AG10803 (cell line): ENCODE results near the gene KCTD16.

Experiments used
- DNase-seq: peaks from one replicate; pipeline ENCODE4 v3.0.0; 2010; ENCODE audit warnings: low read depth
- H3K4me3 ChIP-seq: 2 replicates; pipeline ENCODE4 v1.5.1; 2011; ENCODE audit warnings: mild to moderate bottlenecking, low read length, control low read depth
- TF ChIP-seq, protein P1 (sequence below): conservative IDR thresholded peaks from 2 replicates; pipeline ENCODE4 v1.5.1; 2011; ENCODE audit warnings: mild to moderate bottlenecking, low read length, control low read depth, inconsistent platforms

KCTD16 gene

DNA sequence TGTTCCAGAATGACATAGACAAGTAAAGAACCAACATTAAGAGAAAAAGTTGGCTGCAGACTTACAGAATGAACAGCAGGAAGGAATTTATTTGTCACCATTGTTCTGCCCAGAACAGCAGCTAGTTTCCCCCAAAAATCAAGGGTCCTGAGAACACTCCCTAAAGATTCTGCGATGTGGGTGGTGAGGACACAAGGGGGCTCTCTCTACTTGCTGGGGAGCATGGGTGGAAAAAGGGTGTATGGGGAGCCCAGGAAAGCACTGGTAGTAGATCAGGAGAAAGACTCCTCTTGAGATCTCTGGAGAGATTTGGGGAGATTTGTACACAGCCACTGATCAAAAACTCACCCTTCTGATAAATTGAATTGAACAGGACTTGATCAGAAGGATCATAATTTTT lies 316.5 kb downstream of the KCTD16 start:
- TF ChIP-seq, protein P1, sequence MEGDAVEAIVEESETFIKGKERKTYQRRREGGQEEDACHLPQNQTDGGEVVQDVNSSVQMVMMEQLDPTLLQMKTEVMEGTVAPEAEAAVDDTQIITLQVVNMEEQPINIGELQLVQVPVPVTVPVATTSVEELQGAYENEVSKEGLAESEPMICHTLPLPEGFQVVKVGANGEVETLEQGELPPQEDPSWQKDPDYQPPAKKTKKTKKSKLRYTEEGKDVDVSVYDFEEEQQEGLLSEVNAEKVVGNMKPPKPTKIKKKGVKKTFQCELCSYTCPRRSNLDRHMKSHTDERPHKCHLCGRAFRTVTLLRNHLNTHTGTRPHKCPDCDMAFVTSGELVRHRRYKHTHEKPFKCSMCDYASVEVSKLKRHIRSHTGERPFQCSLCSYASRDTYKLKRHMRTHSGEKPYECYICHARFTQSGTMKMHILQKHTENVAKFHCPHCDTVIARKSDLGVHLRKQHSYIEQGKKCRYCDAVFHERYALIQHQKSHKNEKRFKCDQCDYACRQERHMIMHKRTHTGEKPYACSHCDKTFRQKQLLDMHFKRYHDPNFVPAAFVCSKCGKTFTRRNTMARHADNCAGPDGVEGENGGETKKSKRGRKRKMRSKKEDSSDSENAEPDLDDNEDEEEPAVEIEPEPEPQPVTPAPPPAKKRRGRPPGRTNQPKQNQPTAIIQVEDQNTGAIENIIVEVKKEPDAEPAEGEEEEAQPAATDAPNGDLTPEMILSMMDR, result no peak
- H3K4me3 ChIP-seq, result no peak overlapping the region
- no peak for DNase-seq

DNA sequence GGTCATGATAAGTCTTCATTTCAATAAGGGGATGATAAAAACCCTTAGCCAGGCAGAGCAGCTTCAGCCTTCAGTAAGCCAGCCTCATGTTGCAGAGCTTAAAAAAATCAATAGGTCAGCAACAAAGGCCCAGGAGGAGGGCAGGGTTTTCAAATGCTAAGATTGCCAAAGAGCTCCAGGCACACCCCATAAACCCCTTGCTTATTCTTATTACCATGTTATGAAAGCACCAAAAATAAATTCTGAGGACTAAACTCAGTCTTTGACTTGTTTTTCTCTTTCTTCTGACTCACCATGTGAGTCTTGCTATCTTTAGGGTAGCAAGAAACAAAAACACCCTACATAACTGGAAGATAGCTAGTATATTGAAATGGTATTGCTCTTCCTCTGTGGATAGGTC lies 317.1 kb downstream of the KCTD16 start:
- DNase-seq, result no peak
- no peak overlapping the region for H3K4me3 ChIP-seq
- TF ChIP-seq, protein P1, result no peak

DNA sequence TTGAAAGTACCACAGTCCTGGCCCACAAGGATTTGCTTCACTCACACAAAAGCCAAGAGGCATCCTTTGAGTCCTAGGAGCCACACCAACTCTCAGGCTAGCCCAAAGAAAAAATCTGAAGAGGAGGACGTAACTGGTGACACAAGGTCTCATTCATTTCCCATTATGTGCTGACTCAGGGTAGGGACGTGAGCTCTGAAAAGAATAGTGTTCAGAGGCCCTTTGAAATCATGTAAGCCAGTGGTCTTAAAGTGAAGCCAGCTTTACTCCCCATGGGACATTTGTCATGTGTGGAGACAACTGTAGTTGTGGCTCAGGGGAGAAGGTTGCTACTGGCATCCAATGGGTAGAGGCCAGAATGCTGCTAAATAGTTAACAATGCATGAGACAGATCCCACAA lies 332.4 kb downstream of the KCTD16 start:
- TF ChIP-seq, protein P1, result no peak

DNA sequence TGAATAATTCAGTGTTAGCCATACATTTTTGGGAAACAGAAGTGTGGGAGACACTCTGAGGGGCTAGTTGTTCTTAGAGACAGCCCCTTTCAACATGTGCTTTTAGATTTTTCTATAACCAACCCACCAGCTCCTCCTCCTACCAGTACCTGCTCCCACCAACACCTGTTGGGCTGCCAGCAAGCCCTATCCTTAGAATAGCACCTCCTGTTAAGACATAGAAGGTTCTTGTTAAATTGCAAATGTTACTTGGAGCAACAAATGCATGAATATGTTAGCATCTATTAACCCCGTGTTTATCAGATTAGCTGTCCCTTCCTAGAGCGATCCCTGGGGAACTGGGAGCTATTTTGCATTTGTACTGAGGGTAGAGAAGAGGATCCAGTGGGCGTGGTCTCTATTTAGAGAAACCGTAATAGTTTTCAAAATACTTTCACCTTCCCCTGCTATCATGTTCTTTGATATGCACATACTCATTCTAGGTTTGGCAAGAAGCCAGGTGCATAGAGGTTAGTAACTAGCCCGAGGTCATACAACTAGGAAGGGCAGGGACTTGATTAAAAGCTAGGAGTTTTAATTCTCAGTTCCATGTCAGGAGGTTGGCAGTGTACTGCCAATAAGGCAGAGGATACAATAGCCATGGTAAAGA lies 334.4 kb downstream of the KCTD16 start:
- H3K4me3 ChIP-seq, result no peak overlapping the region
- TF ChIP-seq, protein P1, result no peak
- no peak for DNase-seq

More for the DNA sequence above, 332.4 kb downstream of the KCTD16 start:
- H3K4me3 ChIP-seq, result no peak overlapping the region
- DNase-seq, result no peak

DNA sequence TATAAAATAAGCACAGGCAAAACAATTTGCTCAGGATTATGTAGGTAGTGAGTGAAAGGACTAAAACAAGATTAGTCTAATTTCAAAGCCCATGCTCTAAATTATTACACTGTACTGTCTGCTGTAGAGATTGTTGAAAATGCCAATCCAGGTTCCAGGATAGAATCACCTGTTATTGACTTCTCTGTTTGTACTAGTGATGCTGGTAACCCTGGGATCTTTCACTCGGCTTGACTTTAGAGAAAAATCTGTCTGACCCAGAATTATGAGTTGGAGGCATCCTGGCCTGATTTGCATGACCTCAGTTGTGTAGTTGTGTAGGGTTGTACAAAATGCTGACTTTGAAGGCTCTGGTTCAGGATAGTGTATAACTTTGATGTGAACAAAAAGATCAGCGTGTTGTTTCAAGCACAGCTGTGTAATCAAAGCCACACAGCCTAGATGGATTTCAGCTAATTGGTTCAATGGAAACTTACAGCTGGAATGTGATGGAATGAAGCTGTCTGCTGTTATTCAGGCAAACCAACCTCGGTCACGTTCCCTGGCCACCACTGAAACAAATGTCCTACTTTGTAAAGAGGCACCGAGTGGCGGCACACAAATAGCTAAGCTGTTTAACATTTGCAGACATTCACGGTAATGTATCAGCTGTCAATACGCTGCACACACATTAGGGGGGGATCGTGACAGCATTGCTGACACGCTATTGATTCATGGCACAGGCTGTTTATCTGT lies 340.3 kb downstream of the KCTD16 start:
- DNase-seq, result no peak
- TF ChIP-seq, protein P1, result no peak

DNA sequence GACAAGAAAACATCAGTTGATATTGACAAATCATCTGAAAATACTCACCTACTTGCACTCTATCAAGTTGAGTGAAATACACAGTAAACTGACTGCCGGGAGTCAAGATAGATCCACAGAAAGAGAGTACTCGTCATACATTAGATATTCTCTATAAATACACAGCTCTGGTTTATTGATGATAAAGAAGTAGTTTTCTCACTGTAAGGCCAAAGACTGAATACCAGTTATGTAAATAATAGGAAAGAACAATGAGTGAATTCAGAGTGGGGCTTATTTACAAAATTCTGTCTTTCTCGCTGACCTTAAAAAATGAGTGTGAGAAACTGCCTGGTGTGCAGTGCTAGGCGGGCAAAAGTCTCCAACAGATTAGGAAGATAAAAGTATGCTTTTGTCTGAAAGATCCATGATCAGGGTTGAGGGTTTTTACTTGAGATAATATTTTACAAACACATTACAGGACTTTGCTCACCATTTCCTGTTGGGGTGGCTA lies 341.0 kb downstream of the KCTD16 start:
- H3K4me3 ChIP-seq, result no peak overlapping the region
- TF ChIP-seq, protein P1, result no peak
- no peak for DNase-seq

More for the DNA sequence above, 340.3 kb downstream of the KCTD16 start:
- H3K4me3 ChIP-seq, result no peak overlapping the region

DNA sequence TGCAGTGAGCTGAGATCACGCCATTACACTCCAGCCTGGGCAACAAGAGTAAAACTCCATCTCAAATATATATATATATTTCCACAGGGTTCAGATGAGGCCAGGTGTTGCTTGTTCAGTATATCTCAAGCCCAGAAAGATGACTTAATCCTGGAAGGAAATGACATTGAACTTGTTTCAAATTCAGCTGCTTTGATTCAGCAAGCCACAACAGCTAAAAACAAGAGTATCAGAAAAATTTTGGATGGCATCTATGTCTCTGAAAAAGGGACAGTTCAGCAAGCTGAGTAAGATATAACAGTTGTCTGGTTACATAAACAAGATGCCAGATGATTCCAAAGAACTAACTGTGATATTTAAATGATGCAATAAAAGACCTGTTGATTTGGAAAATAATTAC lies 352.0 kb downstream of the KCTD16 start:
- no peak for DNase-seq
- TF ChIP-seq, protein P1, result no peak

More for the DNA sequence above, 352.0 kb downstream of the KCTD16 start:
- H3K4me3 ChIP-seq, result no peak overlapping the region
